Body of pancreas (tissue), 4 donors: Measurements from ENCODE around the gene CCDC146. TPM values are rescaled to one million over a fixed set of nuclear protein-coding genes. Genes with fewer than 3 reads are reported as not detected.

Experiments used
- ATAC-seq: fragments of 150-250 bp; one replicate; pipeline ENCODE4 v1.9.1; 2016
- DNase-seq, 4 donors: peaks; one replicate each; pipeline ENCODE4 v3.0.0-alpha.2; 2019
- H3K27ac ChIP-seq, 4 donors: fragments of 200-600 bp; sonication (generic); 1 replicate in 3 of 4; 2 replicates in 1 of 4; pipeline versions ENCODE4 v1.5.1 to v1.6.1; 2016 to 2019; ENCODE audit warnings: mild to moderate bottlenecking in 1 of 4, mixed read lengths in 1 of 4, moderate library complexity in 1 of 4
- H3K27me3 ChIP-seq, 2 donors: fragments of 200-600 bp; sonication (generic); one replicate each; pipeline ENCODE4 v1.6.0; 2016; ENCODE audit warnings: mild to moderate bottlenecking in 1 of 2
- H3K36me3 ChIP-seq, 2 donors: fragments of 200-600 bp; sonication (generic); replicated peaks in 1 of 2; 2 replicates each; pipeline ENCODE4 v1.5.1; 2016; ENCODE audit warnings: low read depth in 2 of 2; ENCODE audit not compliant: insufficient read depth in 1 of 2
- H3K4me1 ChIP-seq: fragments of 200-600 bp; sonication (generic); one replicate; pipeline ENCODE4 v1.6.0; 2016
- H3K4me3 ChIP-seq, 2 donors: fragments of 200-600 bp; sonication (generic); 1 replicate in 1 of 2; 2 replicates in 1 of 2; pipeline ENCODE4 v1.5.1; 2016 to 2019
- H3K9me3 ChIP-seq, 3 donors: fragments of 200-600 bp; sonication (generic); 1 replicate in 2 of 3; 2 replicates in 1 of 3; pipeline ENCODE4 v1.5.1; 2016
- CTCF ChIP-seq, 7 experiments: fragments of 450-650 bp in 4 of 7; fragments of 200-600 bp in 3 of 7; sonication (generic) in 3 of 7; IDR thresholded peaks; one replicate each; pipeline ENCODE4 v1.5.1; 2016 to 2019; ENCODE audit warnings: antibody characterized with exemption in 7 of 7
- POLR2A ChIP-seq, 3 donors: fragments of 450-650 bp; IDR thresholded peaks; one replicate each; pipeline ENCODE4 v1.6.1; 2016; ENCODE audit warnings: antibody characterized with exemption in 3 of 3, mild to moderate bottlenecking in 2 of 3
- WGBS, 2 donors: methylation state at CpG; one replicate each; pipeline ENCODE4 v1.1.5; 2017; 5-methylcytosine and 5-hydroxymethylcytosine counted together
- intact Hi-C: fragments of 100-400 bp; cut with DNase I; formaldehyde crosslinking; loops from one replicate; pipeline ENCODE4 v1.15.1; 2023
- total RNA-seq, 2 donors: library from RNA; depleted of rRNA; stranded (reverse); fragments of >200 nt; gene quantifications; one replicate each; pipeline ENCODE4 v1.1.0, GENCODE V29; 2016

Gene CCDC146
- total RNA-seq, 2 donors from 2014 or later, result 3.3 to 7.5 TPM

- no peak for ATAC-seq
- intact Hi-C loops, result no loop called here
- H3K4me3 ChIP-seq, result no peak overlapping the region
- TF ChIP-seq POLR2A (IDR thresholded peaks at IDR 0.05), result no peak
- TF ChIP-seq CTCF (IDR thresholded peaks at IDR 0.05), result no peak
- H3K27ac ChIP-seq, result no peak overlapping the region
- no peaks in the 10 kb centered on the region for H3K4me1 ChIP-seq
- WGBS, 2 donors, result 71 to 78% methylated on average over 2 of the region's 2 CpGs
- no peak for DNase-seq
- no peaks in the 10 kb centered on the region for H3K9me3 ChIP-seq
- no peaks in the 10 kb centered on the region for H3K36me3 ChIP-seq
- H3K27me3 ChIP-seq, result no peaks in the 10 kb centered on the region
Observed at GRCh38 chr7:77254915-77255314, 132.5 kb downstream of the CCDC146 start.

DNA sequence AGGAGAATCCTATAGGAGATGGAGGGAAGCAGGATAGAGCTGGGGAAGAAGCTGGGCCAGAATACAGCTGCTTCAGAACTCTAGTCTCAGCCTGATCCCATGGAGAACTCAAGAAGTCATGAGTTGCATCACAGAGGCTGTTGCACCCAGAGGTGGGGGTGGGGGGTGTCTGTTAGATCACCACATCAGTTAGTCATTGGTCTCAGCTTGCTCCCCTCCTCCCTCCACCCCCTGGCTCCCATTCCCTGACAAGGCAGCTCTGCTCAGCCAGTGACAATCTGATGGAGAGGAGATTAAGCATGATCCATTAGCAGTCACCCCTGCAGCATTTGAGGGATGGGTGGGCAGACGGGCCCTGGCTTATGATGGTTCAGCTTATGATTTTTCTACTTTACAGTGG lies 135.6 kb downstream of the CCDC146 start:
- Histone ChIP-seq H3K27me3 (no peaks in the 10 kb centered on the region), H3K36me3 (no peaks in the 10 kb centered on the region), H3K27ac (no peak overlapping the region), H3K4me1 (no peaks in the 10 kb centered on the region), H3K4me3 (no peak overlapping the region), H3K9me3 (no peaks in the 10 kb centered on the region)
- intact Hi-C loops, result no loop called here
- no peak for TF ChIP-seq POLR2A (IDR thresholded peaks at IDR 0.05)
- TF ChIP-seq CTCF (IDR thresholded peaks at IDR 0.05), result no peak
- 83 to 88% methylated on average over 1 of the region's 1 CpG for WGBS, 2 donors
- DNase-seq (no peak), ATAC-seq (no peak)

- intact Hi-C loops, result no loop called here
- H3K27me3 ChIP-seq, result no peaks in the 10 kb centered on the region
- 84 to 90% methylated on average over 6 of the region's 6 CpGs for WGBS, 2 donors
- H3K9me3 ChIP-seq, result no peaks in the 10 kb centered on the region
- ATAC-seq (no peak), DNase-seq (no peak)
- H3K27ac ChIP-seq, result no peak overlapping the region
- H3K4me3 ChIP-seq, result no peak overlapping the region
- no peaks in the 10 kb centered on the region for H3K36me3 ChIP-seq
- H3K4me1 ChIP-seq, result no peaks in the 10 kb centered on the region
- TF ChIP-seq POLR2A (IDR thresholded peaks at IDR 0.05) (no peak), CTCF (IDR thresholded peaks at IDR 0.05) (no peak)
Observed at GRCh38 chr7:77258593-77258992, 136.2 kb downstream of the CCDC146 start.

GRCh38 chr7:77262316-77262715 lies 139.9 kb downstream of the CCDC146 start:
- 84 to 95% methylated on average over 4 of the region's 4 CpGs for WGBS, 2 donors
- H3K27ac ChIP-seq, result no peak overlapping the region
- no peaks in the 10 kb centered on the region for H3K9me3 ChIP-seq
- no peaks in the 10 kb centered on the region for H3K36me3 ChIP-seq
- TF ChIP-seq CTCF (IDR thresholded peaks at IDR 0.05) (no peak), POLR2A (IDR thresholded peaks at IDR 0.05) (no peak)
- intact Hi-C loops, result no loop called here
- ATAC-seq (no peak), DNase-seq (no peak)
- no peaks in the 10 kb centered on the region for H3K4me1 ChIP-seq
- H3K4me3 ChIP-seq, result no peak overlapping the region
- no peaks in the 10 kb centered on the region for H3K27me3 ChIP-seq

DNA sequence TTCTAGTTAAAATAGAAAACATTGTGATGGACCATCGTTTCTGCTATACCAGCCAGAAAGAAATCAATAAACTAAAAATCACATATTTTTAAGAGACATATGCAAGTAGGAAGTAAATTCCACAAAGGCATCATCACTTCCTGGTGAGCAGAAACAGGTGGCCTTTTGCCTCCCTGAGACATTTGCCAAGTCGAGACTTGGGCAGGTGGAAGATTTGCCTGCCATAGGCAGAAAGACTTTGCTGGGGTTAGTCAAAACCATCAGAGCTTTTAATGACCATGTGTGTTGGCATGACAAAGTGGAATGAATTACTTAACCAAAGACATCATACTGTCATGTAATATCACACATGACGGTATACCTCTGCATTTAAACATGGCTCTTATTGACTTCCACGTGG lies 143.3 kb downstream of the CCDC146 start:
- ATAC-seq (no peak), DNase-seq (no peak)
- Histone ChIP-seq H3K36me3 (no peaks in the 10 kb centered on the region), H3K4me3 (no peak overlapping the region), H3K4me1 (no peaks in the 10 kb centered on the region), H3K27me3 (no peaks in the 10 kb centered on the region), H3K9me3 (no peaks in the 10 kb centered on the region), H3K27ac (no peak overlapping the region)
- TF ChIP-seq CTCF (IDR thresholded peaks at IDR 0.05) (no peak), POLR2A (IDR thresholded peaks at IDR 0.05) (no peak)
- 74 to 77% methylated on average over 4 of the region's 4 CpGs for WGBS, 2 donors
- intact Hi-C loops, result no loop called here
